Activated CD8-positive, alpha-beta memory T cell treated with anti-CD3 and anti-CD28 coated beads, Interleukin-2, amount 10 ng/mL, durations not matched to agents 7 days and 5 days (primary cell): ENCODE data around the gene TBC1D5. TPM values are rescaled to one million over a fixed set of nuclear protein-coding genes. Genes with fewer than 3 reads are reported as not detected.
A peak's percentile ranks its signal among the peaks of the same experiment; 100 is the strongest.

Experiments used
- ATAC-seq: fragments of 150-1000 bp; cut with Tn5 transposase; one replicate; pipeline ENCODE4 v1.10.0; 2021; ENCODE audit warnings: moderate library complexity
- CTCF ChIA-PET: fragments of 350-600 bp; sonication (Branson Sonifier 250); formaldehyde crosslinking; loops from one replicate; lab custom pipeline; 2021; ENCODE audit warnings: antibody characterized with exemption; lab: Charles Lee
- DNase-seq: peaks from one replicate; pipeline ENCODE4 v3.0.0-alpha.2; 2020
- H3K27ac Mint-ChIP-seq: one replicate; pipeline ENCODE4 v1.8.0; 2021; ENCODE audit warnings: mild to moderate bottlenecking, mixed read lengths
- H3K27me3 Mint-ChIP-seq: one replicate; pipeline ENCODE4 v1.8.0; 2021; ENCODE audit warnings: mixed read lengths
- H3K36me3 Mint-ChIP-seq: one replicate; pipeline ENCODE4 v1.8.0; 2021; ENCODE audit warnings: mild to moderate bottlenecking, mixed read lengths
- H3K4me1 Mint-ChIP-seq: one replicate; pipeline ENCODE4 v1.8.0; 2021; ENCODE audit warnings: mixed read lengths
- H3K4me3 Mint-ChIP-seq: one replicate; pipeline ENCODE4 v1.8.0; 2021; ENCODE audit warnings: mild to moderate bottlenecking, moderate library complexity, mixed read lengths
- H3K9me3 Mint-ChIP-seq: one replicate; pipeline ENCODE4 v1.8.0; 2022; ENCODE audit warnings: low read depth, mixed read lengths
- total RNA-seq, 2 experiments: library from RNA; stranded (reverse); gene quantifications; one replicate each; pipeline ENCODE4 v1.2.3, GENCODE V29; 2021

The TBC1D5 gene
- total RNA-seq, 2 experiments from 2014 or later = 54.3 to 58.9 TPM

- DNase-seq (no peak), ATAC-seq (no peak)
- Mint-ChIP-seq H3K4me3 (no peak overlapping the region), H3K4me1 (peaks cover 18% of the 10 kb centered on the region), H3K27ac (no peak overlapping the region), H3K9me3 (peaks cover 2% of the 10 kb centered on the region), H3K27me3 (no peaks in the 10 kb centered on the region), H3K36me3 (peaks cover 25% of the 10 kb centered on the region)
- CTCF ChIA-PET = interaction anchor here (1.3 kb wide), 1 partner anchor 10 kb away, joined by 3 read pairs; no protein-coding TSS in a partner anchor
These were observed 562.8 kb downstream of the TBC1D5 start for GRCh38 chr3:17179381-17180205.

- H3K9me3 Mint-ChIP-seq = peaks cover 2% of the 10 kb centered on the region
- H3K4me3 Mint-ChIP-seq = no peak overlapping the region
- H3K27ac Mint-ChIP-seq = no peak overlapping the region
- CTCF ChIA-PET = interaction anchor here (0.8 kb wide), 1 partner anchor 18 kb away, joined by 3 read pairs; no protein-coding TSS in a partner anchor
- H3K36me3 Mint-ChIP-seq = peaks cover 20% of the 10 kb centered on the region
- no peaks in the 10 kb centered on the region for H3K27me3 Mint-ChIP-seq
- H3K4me1 Mint-ChIP-seq = peaks cover 3% of the 10 kb centered on the region
- DNase-seq (no peak), ATAC-seq (no peak)
These were observed 565.7 kb downstream of the TBC1D5 start for GRCh38 chr3:17176757-17177156.

GRCh38 chr3:17175187-17175807, 567.1 kb downstream of the TBC1D5 start:
- Mint-ChIP-seq H3K9me3 (peaks cover 2% of the 10 kb centered on the region), H3K4me3 (no peak overlapping the region), H3K27ac (no peak overlapping the region), H3K36me3 (peaks cover 17% of the 10 kb centered on the region), H3K27me3 (no peaks in the 10 kb centered on the region), H3K4me1 (no peaks in the 10 kb centered on the region)
- CTCF ChIA-PET = interaction anchor here (0.8 kb wide), 1 partner anchor 20 kb away, joined by 3 read pairs; no protein-coding TSS in a partner anchor
- DNase-seq = no peak
- no peak for ATAC-seq

- H3K4me3 Mint-ChIP-seq = no peak overlapping the region
- no peaks in the 10 kb centered on the region for H3K9me3 Mint-ChIP-seq
- CTCF ChIA-PET = no interaction called here
- ATAC-seq (no peak), DNase-seq (no peak)
- no peaks in the 10 kb centered on the region for H3K4me1 Mint-ChIP-seq
- H3K36me3 Mint-ChIP-seq = peaks cover 15% of the 10 kb centered on the region
- no peak overlapping the region for H3K27ac Mint-ChIP-seq
- H3K27me3 Mint-ChIP-seq = no peaks in the 10 kb centered on the region
These were observed 576.1 kb downstream of the TBC1D5 start for GRCh38 chr3:17166369-17166768.

- ATAC-seq (no peak), DNase-seq (peak; percentile 18)
- no peak overlapping the region for H3K4me3 Mint-ChIP-seq
- no peak overlapping the region for H3K27ac Mint-ChIP-seq
- H3K27me3 Mint-ChIP-seq = no peaks in the 10 kb centered on the region
- H3K4me1 Mint-ChIP-seq = peaks cover 10% of the 10 kb centered on the region
- CTCF ChIA-PET = interaction anchor here (0.7 kb wide), 1 partner anchor 78 kb away, joined by 3 read pairs; no protein-coding TSS in a partner anchor
- H3K36me3 Mint-ChIP-seq = peaks cover 29% of the 10 kb centered on the region
- no peaks in the 10 kb centered on the region for H3K9me3 Mint-ChIP-seq
These were observed 580.3 kb downstream of the TBC1D5 start for GRCh38 chr3:17162116-17162515.

- Mint-ChIP-seq H3K27me3 (no peaks in the 10 kb centered on the region), H3K9me3 (no peaks in the 10 kb centered on the region), H3K4me1 (peaks cover 20% of the 10 kb centered on the region), H3K36me3 (peaks cover 28% of the 10 kb centered on the region), H3K27ac (no peak overlapping the region), H3K4me3 (no peak overlapping the region)
- ATAC-seq (no peak), DNase-seq (peak; percentile 31)
- CTCF ChIA-PET = interaction anchor here (1.3 kb wide), 1 partner anchor 9 kb away, joined by 4 read pairs; no protein-coding TSS in a partner anchor
These were observed 581.8 kb downstream of the TBC1D5 start for GRCh38 chr3:17160597-17160996.

GRCh38 chr3:17158941-17159682, 583.3 kb downstream of the TBC1D5 start:
- Mint-ChIP-seq H3K36me3 (peaks cover 34% of the 10 kb centered on the region), H3K4me3 (no peak overlapping the region), H3K27me3 (no peaks in the 10 kb centered on the region), H3K4me1 (peaks cover 34% of the 10 kb centered on the region), H3K27ac (no peak overlapping the region), H3K9me3 (no peaks in the 10 kb centered on the region)
- CTCF ChIA-PET = interaction anchor here (1.3 kb wide), 1 partner anchor 8 kb away, joined by 4 read pairs; no protein-coding TSS in a partner anchor
- ATAC-seq (no peak), DNase-seq (peak; percentile 41)

GRCh38 chr3:17157713-17158112, 584.7 kb downstream of the TBC1D5 start:
- ATAC-seq = no peak
- Mint-ChIP-seq H3K27me3 (no peaks in the 10 kb centered on the region), H3K27ac (no peak overlapping the region), H3K9me3 (peaks cover 5% of the 10 kb centered on the region), H3K4me3 (no peak overlapping the region), H3K4me1 (peaks cover 47% of the 10 kb centered on the region), H3K36me3 (peaks cover 44% of the 10 kb centered on the region)
- DNase-seq = peak; percentile 2
- CTCF ChIA-PET = no interaction called here

GRCh38 chr3:17156864-17157263, 585.6 kb downstream of the TBC1D5 start:
- no peak for DNase-seq
- ATAC-seq = no peak
- H3K9me3 Mint-ChIP-seq = peaks cover 6% of the 10 kb centered on the region
- peaks cover 44% of the 10 kb centered on the region for H3K36me3 Mint-ChIP-seq
- H3K4me3 Mint-ChIP-seq = no peak overlapping the region
- peaks cover 55% of the 10 kb centered on the region for H3K4me1 Mint-ChIP-seq
- CTCF ChIA-PET = no interaction called here
- H3K27me3 Mint-ChIP-seq = no peaks in the 10 kb centered on the region
- H3K27ac Mint-ChIP-seq = no peak overlapping the region

- DNase-seq (no peak), ATAC-seq (no peak)
- CTCF ChIA-PET = interaction anchor here (0.7 to 1.5 kb wide), 3 partner anchors 267 to 328 kb away, joined by 3 read pairs; no protein-coding TSS in a partner anchor
- no peaks in the 10 kb centered on the region for H3K27me3 Mint-ChIP-seq
- H3K9me3 Mint-ChIP-seq = peaks cover 6% of the 10 kb centered on the region
- peaks cover 50% of the 10 kb centered on the region for H3K36me3 Mint-ChIP-seq
- peak overlapping the region; percentile 78 for H3K27ac Mint-ChIP-seq
- no peak overlapping the region for H3K4me3 Mint-ChIP-seq
- H3K4me1 Mint-ChIP-seq = peaks cover 64% of the 10 kb centered on the region
These were observed 586.5 kb downstream of the TBC1D5 start for GRCh38 chr3:17155951-17156350.

GRCh38 chr3:17154941-17155340, 587.5 kb downstream of the TBC1D5 start:
- H3K9me3 Mint-ChIP-seq = peaks cover 10% of the 10 kb centered on the region
- CTCF ChIA-PET = interaction anchor here (0.7 to 1.8 kb wide), 4 partner anchors 266 to 314 kb away, joined by 3 to 7 read pairs (median 5); no protein-coding TSS in a partner anchor
- H3K36me3 Mint-ChIP-seq = peaks cover 51% of the 10 kb centered on the region
- H3K27ac Mint-ChIP-seq = peak overlapping the region; percentile 78
- no peak for ATAC-seq
- H3K4me3 Mint-ChIP-seq = peak overlapping the region; percentile 11
- no peaks in the 10 kb centered on the region for H3K27me3 Mint-ChIP-seq
- H3K4me1 Mint-ChIP-seq = peaks cover 74% of the 10 kb centered on the region
- peak; percentile 83 for DNase-seq

GRCh38 chr3:17154221-17154620, 588.2 kb downstream of the TBC1D5 start:
- peaks cover 49% of the 10 kb centered on the region for H3K36me3 Mint-ChIP-seq
- peaks cover 10% of the 10 kb centered on the region for H3K9me3 Mint-ChIP-seq
- H3K27me3 Mint-ChIP-seq = no peaks in the 10 kb centered on the region
- CTCF ChIA-PET = interaction anchor here (0.7 to 1.8 kb wide), 4 partner anchors 265 to 313 kb away, joined by 3 to 7 read pairs (median 5); no protein-coding TSS in a partner anchor
- peak overlapping the region; percentile 78 for H3K27ac Mint-ChIP-seq
- DNase-seq (no peak), ATAC-seq (no peak)
- H3K4me1 Mint-ChIP-seq = peaks cover 75% of the 10 kb centered on the region
- H3K4me3 Mint-ChIP-seq = no peak overlapping the region

- no peak for DNase-seq
- H3K4me1 Mint-ChIP-seq = peaks cover 70% of the 10 kb centered on the region
- H3K9me3 Mint-ChIP-seq = peaks cover 10% of the 10 kb centered on the region
- CTCF ChIA-PET = interaction anchor here (0.9 to 1.3 kb wide), 2 partner anchors 79 to 269 kb away, joined by 3 read pairs; partner anchors contain the start of gene PLCL2
- ATAC-seq = no peak
- peaks cover 49% of the 10 kb centered on the region for H3K36me3 Mint-ChIP-seq
- no peak overlapping the region for H3K27ac Mint-ChIP-seq
- no peaks in the 10 kb centered on the region for H3K27me3 Mint-ChIP-seq
- H3K4me3 Mint-ChIP-seq = no peak overlapping the region
These were observed 589.2 kb downstream of the TBC1D5 start for GRCh38 chr3:17153209-17153608.
